Gastrocnemius medialis (tissue), 4 donors: ENCODE measurements around the gene TMEM167A. TPM values are rescaled to one million over a fixed set of nuclear protein-coding genes. Genes with fewer than 3 reads are reported as not detected.

Source experiments
- ATAC-seq, 2 donors: fragments of 150-250 bp; one replicate each; pipeline ENCODE4 v1.9.1; 2016
- DNase-seq, 2 donors: peaks; one replicate each; pipeline ENCODE4 v3.0.0-alpha.2; 2019
- H3K27ac ChIP-seq, 4 donors: fragments of 200-600 bp; sonication (generic); 1 replicate in 1 of 4; 2 replicates in 3 of 4; pipeline ENCODE4 v1.5.1; 2016 to 2018; ENCODE audit warnings: mild to moderate bottlenecking in 2 of 4, moderate library complexity in 1 of 4
- H3K27me3 ChIP-seq, 3 donors: fragments of 200-600 bp; sonication (generic) in 2 of 3; 1 replicate in 1 of 3; 2 replicates in 2 of 3; pipeline versions ENCODE4 v1.5.1 to v1.6.0; 2016 to 2019; ENCODE audit warnings: mild to moderate bottlenecking in 1 of 3, moderate library complexity in 1 of 3
- H3K36me3 ChIP-seq, 2 donors: fragments of 200-600 bp; sonication (generic) in 1 of 2; one replicate each; pipeline ENCODE4 v1.5.1; 2017 to 2018
- H3K4me1 ChIP-seq, 2 donors: fragments of 200-600 bp; sonication (generic) in 1 of 2; one replicate each; pipeline ENCODE4 v1.5.1; 2016 to 2017; ENCODE audit warnings: mild to moderate bottlenecking in 2 of 2
- H3K4me3 ChIP-seq, 4 donors: fragments of 200-600 bp; sonication (generic) in 3 of 4; 1 replicate in 1 of 4; 2 replicates in 3 of 4; pipeline ENCODE4 v1.5.1; 2016 to 2019; ENCODE audit warnings: mild to moderate bottlenecking in 2 of 4
- H3K9me3 ChIP-seq, 3 donors: fragments of 200-600 bp; sonication (generic) in 2 of 3; 1 replicate in 1 of 3; 2 replicates in 2 of 3; pipeline ENCODE4 v1.5.1; 2016 to 2019
- POLR2A ChIP-seq, 2 donors: fragments of 450-650 bp; IDR thresholded peaks; one replicate each; pipeline ENCODE4 v1.6.1; 2017; ENCODE audit warnings: antibody characterized with exemption in 2 of 2, mild to moderate bottlenecking in 2 of 2, moderate library complexity in 2 of 2
- in situ Hi-C, 4 donors: fragments of 200-750 bp; cut with MboI; loops; one replicate each; pipeline versions ENCODE4 v1.15.0 to v1.8.0; 2017; ENCODE audit warnings: low sequenced_read_pairs in 4 of 4
- intact Hi-C: fragments of 100-400 bp; cut with DNase I; formaldehyde crosslinking; loops from one replicate; pipeline ENCODE4 v1.15.1; 2023; ENCODE audit warnings: low total_unique reads
- total RNA-seq, 4 donors: library from RNA; depleted of rRNA; stranded (reverse); fragments of >200 nt; gene quantifications; one replicate each; pipeline versions ENCODE4 v1.1.0 to v1.2.3, GENCODE V29; 2016
- TF ChIP-seq, protein P1 (sequence below), 5 experiments: fragments of 450-650 bp in 3 of 5; fragments of 200-600 bp in 2 of 5; sonication (generic) in 2 of 5; IDR thresholded peaks in 4 of 5; conservative IDR thresholded peaks in 1 of 5; 1 replicate in 4 of 5; 2 replicates in 1 of 5; pipeline ENCODE4 v1.5.1; 2016 to 2019; ENCODE audit warnings: antibody characterized with exemption in 5 of 5, mild to moderate bottlenecking in 3 of 5, moderate library complexity in 3 of 5

The TMEM167A gene
- total RNA-seq, 4 donors from 2014 or later: 16.5 to 24.6 (median 20.0) TPM

DNA sequence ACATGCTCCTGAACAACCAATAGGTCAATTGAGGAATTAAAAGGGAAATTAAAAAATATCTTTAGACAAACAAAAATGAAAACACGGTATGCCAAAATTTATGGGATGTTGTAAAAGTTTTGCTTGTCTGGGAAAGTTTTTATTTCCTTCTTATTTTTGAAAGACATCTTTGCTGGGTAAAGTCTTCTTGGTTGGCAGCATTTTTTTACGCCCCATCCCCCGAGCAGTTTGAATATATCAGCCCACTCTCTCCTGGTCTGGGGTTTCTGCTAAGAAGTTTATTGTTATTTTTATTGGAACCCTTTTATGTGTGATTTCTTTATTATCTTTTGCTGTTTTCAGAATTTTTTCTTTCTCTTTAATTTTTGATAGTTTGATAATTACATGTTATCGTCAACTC lies 16.5 kb upstream of the TMEM167A start:
- H3K9me3 ChIP-seq: peaks cover 0 to 7% (median 0%) of the 10 kb centered on the region in 3 donors
- TF ChIP-seq, protein P1, sequence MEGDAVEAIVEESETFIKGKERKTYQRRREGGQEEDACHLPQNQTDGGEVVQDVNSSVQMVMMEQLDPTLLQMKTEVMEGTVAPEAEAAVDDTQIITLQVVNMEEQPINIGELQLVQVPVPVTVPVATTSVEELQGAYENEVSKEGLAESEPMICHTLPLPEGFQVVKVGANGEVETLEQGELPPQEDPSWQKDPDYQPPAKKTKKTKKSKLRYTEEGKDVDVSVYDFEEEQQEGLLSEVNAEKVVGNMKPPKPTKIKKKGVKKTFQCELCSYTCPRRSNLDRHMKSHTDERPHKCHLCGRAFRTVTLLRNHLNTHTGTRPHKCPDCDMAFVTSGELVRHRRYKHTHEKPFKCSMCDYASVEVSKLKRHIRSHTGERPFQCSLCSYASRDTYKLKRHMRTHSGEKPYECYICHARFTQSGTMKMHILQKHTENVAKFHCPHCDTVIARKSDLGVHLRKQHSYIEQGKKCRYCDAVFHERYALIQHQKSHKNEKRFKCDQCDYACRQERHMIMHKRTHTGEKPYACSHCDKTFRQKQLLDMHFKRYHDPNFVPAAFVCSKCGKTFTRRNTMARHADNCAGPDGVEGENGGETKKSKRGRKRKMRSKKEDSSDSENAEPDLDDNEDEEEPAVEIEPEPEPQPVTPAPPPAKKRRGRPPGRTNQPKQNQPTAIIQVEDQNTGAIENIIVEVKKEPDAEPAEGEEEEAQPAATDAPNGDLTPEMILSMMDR (IDR thresholded peaks at IDR 0.05 in 4 of 5, conservative IDR thresholded peaks at IDR 0.05 in 1 of 5): no peak
- TF ChIP-seq POLR2A (IDR thresholded peaks at IDR 0.05): no peak
- in situ Hi-C loops: no loop called here
- no peaks in the 10 kb centered on the region for H3K27me3 ChIP-seq
- intact Hi-C loops: no loop called here
- ATAC-seq (no peak), DNase-seq (no peak)
- H3K36me3 ChIP-seq: no peaks in the 10 kb centered on the region
- peaks cover 0 to 8% of the 10 kb centered on the region in 2 donors for H3K4me1 ChIP-seq
- H3K4me3 ChIP-seq: no peak overlapping the region
- no peak overlapping the region for H3K27ac ChIP-seq

DNA sequence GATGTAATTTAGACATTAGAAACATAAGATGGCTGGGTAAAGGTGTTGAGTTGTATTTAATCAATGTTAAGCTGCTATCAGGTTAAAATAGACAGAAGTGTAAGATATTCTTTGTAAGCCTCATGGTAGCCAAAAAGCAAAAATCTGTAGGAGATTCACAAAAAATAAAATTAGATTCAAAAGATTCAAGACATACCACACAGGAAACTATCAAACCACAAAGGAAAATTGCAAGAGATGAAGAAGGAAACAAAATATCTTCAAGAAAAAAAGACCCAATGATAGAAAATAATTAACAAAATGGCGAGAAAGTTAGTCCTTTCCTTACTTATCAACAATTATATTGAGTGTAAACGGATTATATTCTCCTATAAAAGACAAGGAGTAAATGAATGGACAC lies 15.4 kb upstream of the TMEM167A start:
- Histone ChIP-seq H3K4me1 (peaks cover 0 to 2% of the 10 kb centered on the region in 2 donors), H3K36me3 (no peaks in the 10 kb centered on the region), H3K27me3 (no peaks in the 10 kb centered on the region), H3K27ac (no peak overlapping the region), H3K4me3 (no peak overlapping the region), H3K9me3 (peaks cover 0 to 7% (median 0%) of the 10 kb centered on the region in 3 donors)
- in situ Hi-C loops: no loop called here
- TF ChIP-seq, protein P1 (IDR thresholded peaks at IDR 0.05 in 4 of 5, conservative IDR thresholded peaks at IDR 0.05 in 1 of 5): no peak
- no peak for TF ChIP-seq POLR2A (IDR thresholded peaks at IDR 0.05)
- DNase-seq (no peak), ATAC-seq (no peak)
- intact Hi-C loops: no loop called here

DNA sequence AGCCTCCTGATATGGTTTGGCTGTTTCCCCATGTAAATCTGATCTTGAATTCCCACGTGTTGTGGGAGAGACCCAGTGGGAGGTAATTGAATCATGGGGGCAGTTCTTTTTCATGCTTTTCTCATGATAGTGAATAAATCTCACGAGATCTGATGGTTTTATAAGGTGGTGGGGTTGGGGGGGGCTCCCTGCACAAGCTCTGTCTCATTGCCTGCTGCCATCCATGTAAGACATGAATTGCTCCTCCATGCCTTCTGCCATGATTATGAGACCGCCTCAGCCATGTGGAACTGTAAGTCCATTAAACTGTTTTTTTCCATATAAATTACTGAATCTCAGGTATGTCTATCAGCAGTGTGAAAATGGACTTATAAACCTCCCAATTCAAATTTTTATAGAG lies 13.0 kb upstream of the TMEM167A start:
- DNase-seq (no peak), ATAC-seq (no peak)
- no peaks in the 10 kb centered on the region for H3K27me3 ChIP-seq
- H3K9me3 ChIP-seq: peaks cover 0 to 7% (median 0%) of the 10 kb centered on the region in 3 donors
- intact Hi-C loops: no loop called here
- H3K27ac ChIP-seq: no peak overlapping the region
- no peak for TF ChIP-seq POLR2A (IDR thresholded peaks at IDR 0.05)
- TF ChIP-seq, protein P1 (IDR thresholded peaks at IDR 0.05 in 4 of 5, conservative IDR thresholded peaks at IDR 0.05 in 1 of 5): no peak
- no peaks in the 10 kb centered on the region for H3K36me3 ChIP-seq
- no peaks in the 10 kb centered on the region for H3K4me1 ChIP-seq
- in situ Hi-C loops: no loop called here
- no peak overlapping the region for H3K4me3 ChIP-seq

DNA sequence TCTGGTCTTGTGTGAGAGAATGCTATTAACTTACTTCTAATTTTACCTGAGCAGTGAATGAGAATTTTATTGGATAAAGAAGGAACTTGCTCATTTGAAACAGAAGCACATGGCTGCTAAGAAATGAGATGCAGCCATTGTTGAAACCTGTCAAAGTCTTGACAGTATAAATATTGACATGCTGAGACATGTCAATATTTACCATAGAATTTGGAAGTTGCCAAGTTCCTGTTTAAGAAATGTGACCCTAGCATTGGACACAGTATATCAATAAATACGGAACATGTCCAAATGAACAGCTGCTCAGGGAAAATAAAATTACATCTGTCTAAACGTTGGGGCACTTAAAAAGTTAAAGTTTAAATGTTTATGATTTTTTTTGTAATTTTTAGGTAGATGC lies 7.9 kb upstream of the TMEM167A start:
- Histone ChIP-seq H3K27me3 (no peaks in the 10 kb centered on the region), H3K4me1 (no peaks in the 10 kb centered on the region), H3K36me3 (no peaks in the 10 kb centered on the region), H3K27ac (no peak overlapping the region), H3K4me3 (no peak overlapping the region), H3K9me3 (no peaks in the 10 kb centered on the region)
- no peak for DNase-seq
- TF ChIP-seq, protein P1 (IDR thresholded peaks at IDR 0.05 in 4 of 5, conservative IDR thresholded peaks at IDR 0.05 in 1 of 5): no peak
- no peak for TF ChIP-seq POLR2A (IDR thresholded peaks at IDR 0.05)
- no peak for ATAC-seq
- in situ Hi-C loops: no loop called here
- intact Hi-C loops: no loop called here

DNA sequence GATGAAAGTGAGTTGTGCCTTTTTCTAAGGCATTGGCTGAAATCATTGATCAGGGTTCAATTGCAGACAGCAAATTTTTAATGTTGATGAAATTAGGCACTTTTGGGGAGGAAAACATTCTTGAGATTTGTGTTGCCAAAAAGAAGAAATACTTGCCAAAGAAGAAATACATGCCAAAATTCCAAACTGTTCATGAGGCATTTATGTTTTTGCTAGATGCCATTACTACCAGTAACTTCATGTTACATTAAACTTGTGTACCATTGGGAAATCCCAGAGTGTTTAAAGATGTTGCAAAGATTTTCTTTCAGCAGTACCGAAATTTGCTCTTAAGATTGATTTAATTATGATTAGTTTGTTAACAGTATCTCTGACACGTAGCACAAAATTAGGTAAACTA lies 7.1 kb upstream of the TMEM167A start:
- H3K9me3 ChIP-seq: no peaks in the 10 kb centered on the region
- intact Hi-C loops (no loop called here), in situ Hi-C loops (no loop called here)
- H3K27me3 ChIP-seq: no peaks in the 10 kb centered on the region
- no peak for DNase-seq
- no peaks in the 10 kb centered on the region for H3K36me3 ChIP-seq
- no peak for ATAC-seq
- no peak overlapping the region for H3K27ac ChIP-seq
- H3K4me1 ChIP-seq: no peaks in the 10 kb centered on the region
- TF ChIP-seq, protein P1 (IDR thresholded peaks at IDR 0.05 in 4 of 5, conservative IDR thresholded peaks at IDR 0.05 in 1 of 5): no peak
- no peak for TF ChIP-seq POLR2A (IDR thresholded peaks at IDR 0.05)
- no peak overlapping the region for H3K4me3 ChIP-seq
